ENCODE measurements around the gene STARD13.

DNA sequence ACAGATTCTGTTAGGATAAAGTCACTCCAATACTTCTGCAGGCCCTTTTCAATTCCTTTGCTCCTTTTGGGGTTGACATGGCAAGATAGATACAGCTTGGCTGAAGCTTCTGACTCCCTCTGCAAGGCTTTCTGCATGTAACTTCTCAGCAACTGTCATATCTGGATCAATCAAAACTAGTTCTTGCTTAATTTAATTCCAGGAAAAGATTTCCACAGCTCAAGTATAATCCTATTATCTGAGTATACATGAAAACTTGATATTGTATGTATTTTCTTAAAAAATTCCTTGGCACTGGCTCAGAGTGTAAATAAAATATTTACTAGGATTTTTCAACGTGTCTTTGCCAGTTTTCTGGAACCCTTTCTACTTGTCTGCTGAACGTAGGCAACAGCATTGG lies 109.6 kb downstream of the STARD13 start:
- TF ChIP-seq, protein P1, sequence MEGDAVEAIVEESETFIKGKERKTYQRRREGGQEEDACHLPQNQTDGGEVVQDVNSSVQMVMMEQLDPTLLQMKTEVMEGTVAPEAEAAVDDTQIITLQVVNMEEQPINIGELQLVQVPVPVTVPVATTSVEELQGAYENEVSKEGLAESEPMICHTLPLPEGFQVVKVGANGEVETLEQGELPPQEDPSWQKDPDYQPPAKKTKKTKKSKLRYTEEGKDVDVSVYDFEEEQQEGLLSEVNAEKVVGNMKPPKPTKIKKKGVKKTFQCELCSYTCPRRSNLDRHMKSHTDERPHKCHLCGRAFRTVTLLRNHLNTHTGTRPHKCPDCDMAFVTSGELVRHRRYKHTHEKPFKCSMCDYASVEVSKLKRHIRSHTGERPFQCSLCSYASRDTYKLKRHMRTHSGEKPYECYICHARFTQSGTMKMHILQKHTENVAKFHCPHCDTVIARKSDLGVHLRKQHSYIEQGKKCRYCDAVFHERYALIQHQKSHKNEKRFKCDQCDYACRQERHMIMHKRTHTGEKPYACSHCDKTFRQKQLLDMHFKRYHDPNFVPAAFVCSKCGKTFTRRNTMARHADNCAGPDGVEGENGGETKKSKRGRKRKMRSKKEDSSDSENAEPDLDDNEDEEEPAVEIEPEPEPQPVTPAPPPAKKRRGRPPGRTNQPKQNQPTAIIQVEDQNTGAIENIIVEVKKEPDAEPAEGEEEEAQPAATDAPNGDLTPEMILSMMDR (IDR thresholded peaks at IDR 0.05), result no peak
- TF ChIP-seq POLR2A (IDR thresholded peaks at IDR 0.05), result no peak
